ENCODE data around the gene FAM83G.
"Not testable (repeated sequence)": the region's sequence is repeated elsewhere in the genome, so short reads cannot be mapped to it uniquely, and the experiment has no call there.

FAM83G gene, protein sequence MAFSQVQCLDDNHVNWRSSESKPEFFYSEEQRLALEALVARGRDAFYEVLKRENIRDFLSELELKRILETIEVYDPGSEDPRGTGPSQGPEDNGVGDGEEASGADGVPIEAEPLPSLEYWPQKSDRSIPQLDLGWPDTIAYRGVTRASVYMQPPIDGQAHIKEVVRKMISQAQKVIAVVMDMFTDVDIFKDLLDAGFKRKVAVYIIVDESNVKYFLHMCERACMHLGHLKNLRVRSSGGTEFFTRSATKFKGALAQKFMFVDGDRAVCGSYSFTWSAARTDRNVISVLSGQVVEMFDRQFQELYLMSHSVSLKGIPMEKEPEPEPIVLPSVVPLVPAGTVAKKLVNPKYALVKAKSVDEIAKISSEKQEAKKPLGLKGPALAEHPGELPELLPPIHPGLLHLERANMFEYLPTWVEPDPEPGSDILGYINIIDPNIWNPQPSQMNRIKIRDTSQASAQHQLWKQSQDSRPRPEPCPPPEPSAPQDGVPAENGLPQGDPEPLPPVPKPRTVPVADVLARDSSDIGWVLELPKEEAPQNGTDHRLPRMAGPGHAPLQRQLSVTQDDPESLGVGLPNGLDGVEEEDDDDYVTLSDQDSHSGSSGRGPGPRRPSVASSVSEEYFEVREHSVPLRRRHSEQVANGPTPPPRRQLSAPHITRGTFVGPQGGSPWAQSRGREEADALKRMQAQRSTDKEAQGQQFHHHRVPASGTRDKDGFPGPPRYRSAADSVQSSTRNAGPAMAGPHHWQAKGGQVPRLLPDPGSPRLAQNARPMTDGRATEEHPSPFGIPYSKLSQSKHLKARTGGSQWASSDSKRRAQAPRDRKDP

DNA sequence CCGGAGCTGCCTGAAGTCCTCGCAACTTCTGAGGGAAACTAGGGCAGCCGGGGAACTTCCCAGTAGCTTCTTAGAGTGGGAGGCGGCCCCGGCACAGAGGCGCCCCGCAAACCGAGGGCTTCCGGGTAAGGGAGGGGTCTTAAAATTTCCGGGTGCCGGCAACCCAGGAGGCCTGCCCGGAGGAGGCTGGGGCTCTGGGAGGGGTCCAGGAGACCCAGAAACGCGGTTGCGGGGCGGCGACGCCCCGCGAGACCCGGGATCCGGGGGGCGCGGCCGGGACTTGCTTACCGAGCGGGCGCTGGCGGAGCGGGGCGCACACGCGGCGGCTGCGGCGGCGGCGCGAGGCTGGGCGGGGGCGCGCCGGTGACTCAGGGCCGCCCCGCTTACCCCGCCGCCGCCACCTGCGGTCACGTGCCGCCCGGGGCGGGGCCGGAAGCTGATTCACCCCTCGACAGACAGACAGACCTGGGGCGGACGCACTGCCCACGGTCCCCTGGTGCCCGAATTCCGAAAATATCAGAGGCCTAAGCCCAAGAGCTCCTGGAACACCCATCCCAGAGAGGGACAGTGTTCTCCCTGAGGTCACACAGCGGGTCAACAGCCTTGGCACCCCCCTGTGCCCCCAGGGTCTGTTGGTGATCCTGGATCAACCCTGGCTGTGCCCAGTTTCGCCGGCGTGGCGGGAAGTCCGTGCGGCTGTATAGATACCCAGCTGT is at the start of gene FAM83G:
Gene FAM83G (minus strand): TSS at position 344 of the 716 bp plus-strand sequence. CDS start 723 bp downstream, outside the sequence.
- peak; percentile 81 for DNase-seq (ENCODE audit: low spot score)

DNA sequence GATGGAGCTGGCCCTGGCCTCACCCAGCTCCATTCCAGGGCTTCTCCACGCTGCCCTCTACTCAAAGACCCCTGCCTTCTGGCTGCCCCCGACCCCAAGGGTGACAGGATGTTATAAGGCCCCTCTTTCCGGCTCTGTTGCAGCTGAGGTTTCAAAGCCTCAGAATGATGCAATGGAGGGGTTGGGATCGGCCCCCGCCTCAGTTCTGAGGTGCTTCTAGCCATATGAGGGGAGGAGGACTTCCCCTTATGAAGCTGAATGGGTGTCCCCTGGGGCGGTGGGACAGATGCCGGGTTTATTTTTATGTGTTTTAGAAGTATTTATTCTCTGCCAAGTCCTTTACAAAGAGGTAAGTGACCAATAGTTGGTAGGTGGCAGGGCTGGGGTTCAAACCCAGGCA is 44.3 kb upstream of the FAM83G start:
- DNase-seq (ENCODE audit: low spot score) = not testable (repeated sequence)

DNA sequence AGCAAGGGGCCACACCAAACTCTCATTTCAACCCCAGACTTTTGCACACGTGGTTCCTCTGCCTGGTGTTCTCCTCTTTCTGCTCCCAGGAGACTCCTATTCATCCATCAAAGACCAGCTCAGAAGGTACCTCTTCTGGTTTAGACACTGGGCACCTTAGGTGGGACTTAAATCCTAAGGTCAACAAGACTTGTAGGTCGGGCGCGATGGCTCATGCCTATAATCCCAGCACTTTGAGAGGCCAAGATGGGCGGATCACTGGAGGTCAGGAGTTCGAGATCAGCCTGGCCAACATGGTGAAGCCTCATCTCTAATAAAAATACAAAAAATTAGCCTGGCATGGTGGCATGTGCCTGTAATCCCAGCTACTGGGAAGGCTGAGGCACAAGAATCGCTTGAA is 42.9 kb upstream of the FAM83G start:
- not testable (repeated sequence) for DNase-seq (ENCODE audit: low spot score)

DNA sequence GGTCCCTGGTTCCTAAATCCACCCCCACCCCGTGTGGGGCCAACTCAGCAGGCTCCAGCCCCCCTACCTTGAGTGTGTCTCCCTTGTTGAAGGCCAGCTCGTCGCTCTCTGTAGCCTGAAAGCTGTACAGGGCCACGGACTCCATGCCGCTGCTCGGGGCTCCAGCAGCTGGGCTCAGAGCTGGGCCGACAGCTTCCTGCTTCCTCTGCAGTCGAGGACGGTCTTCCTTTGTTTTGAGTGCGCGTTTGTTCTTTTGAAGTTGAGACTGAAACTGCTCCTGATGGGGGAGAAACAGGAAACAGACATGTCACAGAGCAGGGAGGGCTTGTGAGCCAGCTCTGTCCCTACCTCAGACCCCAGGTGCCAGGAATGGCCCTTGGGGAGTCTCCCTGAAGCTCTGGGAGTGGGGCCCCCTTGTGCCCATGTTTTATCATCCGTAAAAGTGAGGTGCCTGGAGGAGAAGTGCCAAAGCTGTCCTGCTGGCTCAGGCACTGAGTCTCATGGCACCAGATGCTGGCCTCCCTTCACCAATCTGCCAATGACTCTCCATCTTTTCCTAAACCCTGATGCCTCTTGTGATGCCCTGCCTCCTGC is 42.3 kb upstream of the FAM83G start, which contains the start of gene GRAP:
Gene GRAP (minus strand): TSS at position 176 of the 594 bp plus-strand sequence. CDS start 31 bp downstream, at position 145.
- DNase-seq (ENCODE audit: low spot score) = not testable (repeated sequence)

DNA sequence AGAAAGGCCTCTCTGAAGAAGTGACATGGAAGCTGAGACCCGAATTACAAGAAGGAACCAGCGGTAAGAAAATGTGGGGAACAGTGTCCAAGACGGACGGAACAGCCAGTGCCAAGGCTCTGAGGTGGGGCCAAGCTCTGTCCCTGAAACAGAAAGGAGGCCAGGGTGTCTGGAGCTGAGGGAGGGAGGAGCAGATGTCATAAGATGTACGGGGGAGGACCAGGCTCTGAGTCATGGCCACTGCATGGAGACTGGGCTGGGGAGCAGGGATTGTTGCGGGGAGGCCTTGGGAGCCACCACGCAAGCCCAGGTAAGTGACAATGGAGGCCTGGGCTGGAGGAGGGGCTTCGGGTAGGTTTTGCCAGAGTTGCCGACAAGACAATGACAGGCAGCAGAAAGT is 40.1 kb upstream of the FAM83G start:
- DNase-seq (ENCODE audit: low spot score) = not testable (repeated sequence)

DNA sequence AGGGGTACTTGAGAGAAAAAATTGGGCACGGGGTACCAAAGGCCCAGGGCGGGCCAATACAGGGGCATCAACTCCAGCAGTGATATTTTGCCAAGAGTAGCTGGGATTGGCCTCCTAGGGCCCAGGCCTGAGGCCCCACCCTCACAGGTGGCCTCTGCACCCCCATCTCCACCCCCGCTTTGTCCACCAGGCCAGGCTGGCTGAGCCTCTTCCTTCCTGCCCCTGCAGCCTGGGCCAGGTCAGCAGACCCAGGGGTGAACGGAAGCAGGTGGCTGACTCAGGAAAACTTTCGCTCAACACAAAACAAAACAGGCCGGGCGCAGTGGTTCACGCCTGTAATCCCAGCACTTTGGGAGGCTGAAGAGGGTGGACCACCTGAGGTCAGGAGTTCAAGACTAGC is 38.5 kb upstream of the FAM83G start:
- DNase-seq (ENCODE audit: low spot score) = not testable (repeated sequence)

DNA sequence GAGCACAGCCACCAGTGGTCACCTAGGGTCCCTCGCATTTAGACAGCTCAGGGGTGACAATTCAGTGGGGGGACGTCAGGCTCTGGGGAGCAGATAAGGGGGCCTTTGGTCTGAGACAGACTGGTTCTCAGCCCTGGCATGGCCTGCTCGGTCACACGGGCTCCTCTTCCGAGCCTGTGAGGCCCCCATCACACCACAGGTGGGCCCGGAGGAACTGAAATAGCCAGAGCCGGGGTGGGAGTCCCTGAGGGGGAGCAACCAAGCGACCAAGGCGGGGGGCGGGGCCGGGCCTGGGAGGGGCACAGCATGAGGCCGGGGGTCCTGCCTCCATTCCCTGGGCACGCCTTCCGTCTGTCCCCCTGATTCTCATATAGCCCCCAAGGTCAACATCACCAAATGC is 37.8 kb upstream of the FAM83G start:
- DNase-seq (ENCODE audit: low spot score) = not testable (repeated sequence)

DNA sequence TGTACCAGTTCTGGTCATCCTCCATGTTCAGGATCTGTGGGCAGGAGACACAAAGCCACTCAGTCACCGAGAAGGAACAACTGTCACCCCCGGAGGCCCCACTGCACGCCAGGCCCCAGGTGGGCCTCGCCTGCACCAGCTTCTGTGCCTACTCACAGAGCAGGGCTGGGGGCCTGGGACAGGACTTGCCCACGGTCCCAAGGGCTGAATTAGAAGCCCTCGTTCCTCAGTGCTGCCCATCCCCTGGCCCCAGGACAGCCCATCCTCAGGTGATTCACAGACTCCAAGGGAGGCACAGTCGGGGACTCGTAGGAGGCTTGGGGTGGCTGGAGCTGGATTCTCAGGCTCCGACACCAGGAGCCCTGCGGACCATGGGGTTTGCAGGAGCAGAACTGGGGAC is 37.3 kb upstream of the FAM83G start:
- not testable (repeated sequence) for DNase-seq (ENCODE audit: low spot score)

DNA sequence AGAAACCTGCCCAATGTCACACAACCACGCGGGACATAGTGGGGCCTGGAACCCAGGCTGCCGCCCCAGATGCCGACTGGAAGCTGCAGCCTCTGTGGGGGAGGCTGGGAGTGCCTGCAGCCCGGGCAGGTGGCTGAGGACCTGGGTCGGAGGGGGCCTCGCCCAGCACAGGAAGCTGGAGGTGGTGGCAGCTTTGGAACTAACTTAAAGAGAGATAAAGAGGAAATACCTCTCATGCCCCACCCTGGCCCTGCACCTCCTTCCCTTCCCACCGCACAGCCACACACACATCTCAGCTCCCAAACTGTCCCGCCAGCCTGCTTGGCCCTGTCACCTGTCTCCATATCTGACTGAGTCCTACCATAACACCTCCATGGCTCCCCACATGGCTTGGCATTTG is 35.8 kb upstream of the FAM83G start:
- DNase-seq (ENCODE audit: low spot score) = not testable (repeated sequence)

DNA sequence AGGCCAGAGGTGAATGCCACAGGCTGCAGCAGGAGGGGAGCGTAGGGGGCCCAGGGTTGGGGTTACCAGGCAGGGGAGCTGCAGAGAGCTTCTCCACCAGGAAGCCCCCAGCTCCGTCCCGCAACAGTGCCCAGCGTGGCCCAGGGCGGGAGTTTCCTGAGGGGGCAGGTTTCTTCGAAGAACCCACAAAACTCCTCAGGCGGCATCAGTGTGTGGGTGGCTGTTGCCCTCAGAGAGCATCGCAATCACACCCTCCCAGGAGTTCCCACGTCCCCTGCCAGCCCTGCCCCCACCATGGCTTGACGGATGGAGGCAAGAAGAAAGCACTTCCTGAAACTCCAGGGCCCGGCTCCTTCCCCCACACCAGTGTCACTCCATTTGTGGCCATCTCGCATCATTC is 34.2 kb upstream of the FAM83G start:
- not testable (repeated sequence) for DNase-seq (ENCODE audit: low spot score)

DNA sequence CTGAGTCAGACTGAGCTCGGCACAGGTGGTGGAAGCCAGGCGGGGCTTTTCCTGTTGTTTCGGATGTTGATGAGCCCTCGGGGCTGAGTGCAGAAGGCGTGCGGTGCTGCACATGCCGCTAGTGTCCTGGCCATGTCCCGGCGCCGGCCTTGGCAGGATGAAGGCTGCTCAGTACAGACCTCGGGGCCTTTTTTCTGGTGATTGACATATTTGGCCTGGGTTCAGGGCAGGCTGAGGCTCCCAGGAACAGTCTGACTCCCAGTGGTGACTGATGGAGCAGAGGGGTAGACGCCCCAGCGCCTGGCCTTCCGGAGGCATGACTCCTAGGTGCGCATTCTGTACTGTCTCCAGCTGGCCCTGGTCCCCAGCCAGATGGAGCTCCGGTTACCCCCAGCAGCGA is 33.4 kb upstream of the FAM83G start:
- DNase-seq (ENCODE audit: low spot score) = not testable (repeated sequence)

DNA sequence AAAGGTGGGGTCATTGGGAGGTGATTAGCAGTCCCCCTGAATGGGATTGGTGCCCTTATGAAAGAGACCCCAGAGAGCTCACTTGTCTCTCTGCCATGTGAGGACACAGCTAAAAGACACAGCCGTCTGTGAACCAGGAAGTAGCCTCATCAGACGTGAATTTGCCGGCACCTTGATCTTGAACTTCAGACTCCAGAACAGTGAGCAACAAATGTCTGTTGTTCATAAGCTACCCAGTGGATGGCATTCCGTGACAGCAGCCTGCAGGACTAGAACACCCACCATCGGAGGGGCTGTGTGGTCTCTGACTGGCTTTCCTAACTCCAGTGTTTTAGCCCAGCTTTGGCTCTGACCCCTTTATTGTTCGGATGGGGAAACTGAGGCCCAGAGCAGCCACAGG is 33.0 kb upstream of the FAM83G start:
- not testable (repeated sequence) for DNase-seq (ENCODE audit: low spot score)

DNA sequence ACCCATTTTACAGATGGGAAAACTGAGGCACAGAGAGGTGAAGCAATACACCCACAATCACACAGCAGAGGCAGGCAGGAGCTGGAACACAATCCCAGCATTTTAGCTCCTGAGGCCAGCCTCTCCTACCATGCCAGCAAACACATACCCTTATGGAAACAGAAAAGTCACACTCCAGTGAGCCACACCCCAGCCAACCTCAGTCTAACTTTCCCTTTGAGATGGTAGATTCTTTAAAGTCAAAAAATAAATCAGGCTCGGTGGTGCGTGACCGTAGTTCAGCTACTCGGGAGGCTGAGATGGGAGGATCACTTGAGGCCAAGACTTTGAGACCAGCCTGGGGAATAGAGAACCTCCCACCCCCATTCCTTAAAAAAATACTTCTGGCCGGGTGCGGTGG is 31.6 kb upstream of the FAM83G start:
- not testable (repeated sequence) for DNase-seq (ENCODE audit: low spot score)

DNA sequence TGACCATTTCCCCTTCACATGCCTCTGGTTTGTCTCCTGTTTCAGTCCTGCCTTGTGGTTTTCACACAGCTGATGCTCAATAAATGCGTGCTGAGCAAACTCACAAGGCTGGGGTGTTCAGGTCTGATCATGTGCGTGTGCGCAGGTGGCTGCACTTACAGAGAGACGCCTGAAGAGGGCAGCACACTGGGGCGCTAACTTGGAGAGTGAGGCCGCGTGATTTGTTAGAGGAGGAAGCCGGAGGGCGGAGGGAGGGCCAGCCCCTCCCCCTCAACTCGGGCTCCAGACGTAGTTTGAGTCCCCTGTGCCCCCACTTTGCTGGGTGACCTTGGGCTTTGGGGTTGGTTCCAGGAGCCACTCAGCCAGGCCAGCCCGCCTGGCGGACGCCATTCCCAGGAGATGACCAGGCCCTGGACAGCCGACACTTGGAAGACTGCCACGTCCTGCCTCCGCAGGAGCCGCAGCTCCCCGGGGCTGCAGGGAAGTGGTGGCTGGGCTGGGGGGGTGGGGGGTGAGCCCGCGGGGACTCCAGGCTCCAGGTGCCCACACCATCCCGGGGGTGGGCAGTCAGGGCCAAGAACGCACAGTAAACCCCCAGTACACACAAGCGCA is 27.9 kb upstream of the FAM83G start:
- not testable (repeated sequence) for DNase-seq (ENCODE audit: low spot score)

DNA sequence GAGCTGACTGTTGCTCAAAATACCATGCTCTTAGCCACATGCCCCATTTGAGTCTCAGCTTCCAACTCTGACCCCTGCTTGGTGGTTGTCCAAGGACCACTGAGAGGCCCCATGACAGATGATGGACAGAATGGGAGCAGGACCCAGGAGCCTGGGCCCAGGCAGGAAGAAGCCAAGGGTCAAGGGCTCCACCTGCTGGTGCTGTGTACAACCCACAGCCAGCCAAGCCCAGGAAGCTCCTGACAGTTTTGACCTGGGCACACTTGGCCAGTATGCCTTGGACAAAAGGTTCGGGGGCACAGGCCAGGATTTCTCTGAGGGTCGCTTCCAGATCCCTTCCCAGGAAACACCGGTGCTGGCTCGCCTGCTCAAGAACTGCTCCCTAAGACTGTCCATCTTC is 27.2 kb upstream of the FAM83G start:
- DNase-seq (ENCODE audit: low spot score) = not testable (repeated sequence)

DNA sequence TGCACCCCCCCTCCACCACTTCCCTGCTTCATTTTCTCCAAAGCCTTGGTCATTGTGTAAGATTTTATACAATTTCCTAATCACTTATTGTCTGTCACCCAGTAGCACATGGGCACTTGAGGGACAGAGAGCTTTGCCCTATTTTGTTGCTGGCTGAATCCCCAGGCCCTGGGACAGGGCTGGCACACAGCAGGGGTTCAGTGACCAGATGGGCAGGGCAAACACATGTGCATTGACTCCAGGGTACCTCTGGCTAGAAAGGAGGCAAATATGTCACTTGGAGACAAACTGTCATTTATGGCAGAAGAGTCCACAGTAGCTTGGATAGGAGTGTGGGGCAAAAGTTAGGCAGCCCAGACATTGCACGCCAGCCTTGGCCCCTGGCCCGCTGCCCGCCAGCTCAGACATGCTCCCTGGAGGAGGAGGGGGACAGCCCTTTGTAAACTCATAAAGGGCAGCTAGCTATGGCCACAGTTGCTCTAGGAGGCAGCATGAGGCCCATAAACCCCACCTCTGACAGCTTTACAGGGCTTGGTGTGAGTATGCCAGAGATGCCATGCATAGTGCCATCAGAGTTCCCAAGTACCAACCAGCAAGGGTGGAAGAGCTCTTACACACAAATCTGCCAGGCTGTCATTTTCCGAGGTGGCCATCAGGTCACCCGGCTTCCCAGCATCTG is 26.3 kb upstream of the FAM83G start:
- DNase-seq (ENCODE audit: low spot score) = not testable (repeated sequence)

DNA sequence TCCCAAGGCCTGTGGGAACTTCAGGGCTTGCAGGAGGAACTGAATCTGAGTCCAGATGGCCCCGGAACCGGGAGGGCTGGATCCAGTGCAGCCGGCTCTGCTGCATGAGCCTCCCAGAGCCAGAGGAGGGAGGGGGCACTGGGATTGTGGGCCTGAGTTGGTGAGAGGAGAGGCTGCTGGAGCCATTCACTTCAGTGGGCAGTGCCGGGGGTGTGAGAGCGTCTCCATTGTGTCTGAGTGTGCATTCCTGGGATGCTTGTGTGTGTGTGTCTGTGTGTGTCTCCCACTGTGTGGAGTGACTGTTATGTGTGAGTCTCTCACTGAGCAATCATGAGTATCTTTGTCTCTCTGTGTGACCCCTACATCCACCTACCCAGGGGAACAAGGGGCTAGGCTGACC is 25.2 kb upstream of the FAM83G start:
- DNase-seq (ENCODE audit: low spot score) = not testable (repeated sequence)

DNA sequence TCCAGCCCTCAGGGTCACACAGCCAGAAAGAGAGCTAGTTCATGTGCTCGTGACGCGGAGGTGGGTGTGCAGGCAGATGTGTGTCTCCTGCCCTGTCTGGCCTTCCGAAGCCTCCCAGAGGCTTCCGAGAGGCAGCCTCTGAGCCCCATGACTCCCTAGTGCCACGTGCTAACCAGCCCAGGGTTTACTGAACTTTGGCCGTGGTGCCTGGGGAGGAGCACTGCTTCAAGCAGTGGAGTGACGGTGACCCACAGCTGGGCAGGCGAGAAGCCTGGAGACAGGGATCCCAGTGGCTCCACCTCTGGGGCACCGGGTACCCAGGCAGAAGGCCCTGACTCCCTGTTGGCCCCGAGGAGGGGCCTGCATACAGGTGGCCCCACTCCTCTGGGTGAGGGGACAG is 24.1 kb upstream of the FAM83G start:
- DNase-seq (ENCODE audit: low spot score) = not testable (repeated sequence)

DNA sequence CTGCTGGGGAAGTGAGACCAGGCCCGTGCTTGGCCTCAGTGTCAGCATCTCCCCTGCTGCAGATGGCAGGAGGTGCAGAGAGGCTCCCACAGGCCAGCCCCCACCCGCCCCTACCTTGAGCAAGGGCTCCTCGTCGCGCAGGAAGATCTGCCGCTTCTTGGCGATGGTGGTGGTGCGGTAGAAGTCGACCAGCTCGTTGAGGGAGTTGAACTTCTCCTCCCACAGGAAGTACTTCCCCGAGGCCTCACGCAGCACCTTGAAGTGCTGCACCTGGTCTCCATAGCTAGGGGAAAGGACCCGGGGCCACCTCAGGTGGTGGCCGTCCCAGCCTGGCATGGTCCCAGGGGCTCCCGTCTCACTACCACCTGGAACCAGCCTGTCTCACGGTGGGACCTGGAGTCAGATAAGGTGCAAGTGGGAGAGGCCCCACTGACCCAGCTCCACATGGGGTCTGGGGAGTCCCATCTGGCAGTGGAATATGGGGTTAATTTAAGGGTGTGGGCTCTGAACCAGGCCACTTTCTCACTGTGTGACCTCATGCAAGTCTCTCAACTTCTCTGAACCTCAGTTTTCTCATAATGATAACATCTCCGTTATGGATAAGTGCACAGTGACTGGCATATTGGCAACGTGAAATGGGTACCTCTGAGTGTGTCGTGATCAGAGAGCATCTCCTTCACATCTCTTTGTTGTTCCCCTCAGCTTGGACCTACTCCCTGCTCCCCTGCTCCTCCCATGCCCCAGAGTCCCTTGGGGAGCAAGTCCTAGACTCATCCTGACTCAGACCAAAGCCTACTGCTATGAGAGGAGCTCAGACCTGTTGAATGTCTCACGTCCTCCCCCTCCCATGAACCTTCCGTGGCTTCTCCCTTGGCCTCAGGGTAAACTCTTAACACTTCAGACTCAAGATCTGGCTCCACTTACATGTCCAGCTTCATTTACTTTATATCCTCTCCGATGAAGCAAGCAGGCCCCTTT is 19.8 kb upstream of the FAM83G start:
- no peak for DNase-seq (ENCODE audit: low spot score)
